Pancreas (tissue), 10 donors: ENCODE data around the gene NUMB. TPM values are rescaled to one million over a fixed set of nuclear protein-coding genes. Genes with fewer than 3 reads are reported as not detected.

Experiments used
- ATAC-seq, 4 donors: fragments of 200-7000 bp; cut with Tn5 transposase; one replicate each; pipeline versions ENCODE4 v1.8.0 to v1.9.1; 2020; ENCODE audit warnings: mild to moderate bottlenecking in 4 of 4, moderate library complexity in 4 of 4
- DNase-seq, 6 donors: peaks; one replicate each; pipeline ENCODE4 v3.0.0-alpha.2; 2020
- FAIRE-seq: peaks from 2 replicates; lab custom pipeline; 2012; peaks lifted over from hg19 to GRCh38; lab: Jason Lieb, UNC
- H3K27ac ChIP-seq, 4 donors: fragments of 200-600 bp; sonication (generic); 1 replicate in 3 of 4; 2 replicates in 1 of 4; pipeline versions ENCODE4 v1.5.0 to v1.8.0; 2020
- H3K27me3 ChIP-seq, 4 donors: fragments of 200-600 bp; one replicate each; pipeline ENCODE4 v1.8.0; 2021
- H3K36me3 ChIP-seq, 3 donors: fragments of 200-600 bp; sonication (generic) in 1 of 3; one replicate each; pipeline versions ENCODE4 v1.5.0 to v1.8.0; 2020 to 2021
- H3K4me1 ChIP-seq, 3 donors: fragments of 200-600 bp; one replicate each; pipeline ENCODE4 v1.8.0; 2021
- H3K4me3 ChIP-seq, 4 donors: fragments of 200-600 bp; sonication (generic) in 2 of 4; one replicate each; pipeline versions ENCODE4 v1.5.0 to v1.8.0; 2020 to 2021
- H3K9me3 ChIP-seq, 4 donors: fragments of 200-600 bp; one replicate each; pipeline ENCODE4 v1.8.0; 2021
- CTCF ChIP-seq, 4 donors: fragments of 200-600 bp; sonication (generic) in 3 of 4; IDR thresholded peaks; one replicate each; pipeline versions ENCODE4 v1.5.0 to v1.8.0; 2021; ENCODE audit warnings: antibody characterized with exemption in 4 of 4
- WGBS, 2 donors: extraction: QIAGEN DNeasy Blood & Tissue Kit; methylation state at CpG; one replicate each; pipeline ENCODE4 v1.1.7; 2013; 5-methylcytosine and 5-hydroxymethylcytosine counted together
- intact Hi-C, 3 donors: fragments of 100-400 bp; cut with DNase I; formaldehyde crosslinking; loops; one replicate each; pipeline versions ENCODE4 v1.11.1 to v1.14.2; 2022
- polyA plus RNA-seq, 2 donors: library from polyadenylated mRNA; stranded (reverse); fragments of 200-250 nt; gene quantifications; one replicate each; pipeline ENCODE4 v1.2.3, GENCODE V29; 2013
- total RNA-seq, 6 donors: library from RNA; stranded (reverse); fragmentation: NEBNext Ultra II Directional in 4 of 6; extraction: Animal tissue kit (Norgen Biotek cat#: 25700) in 4 of 6; gene quantifications; one replicate each; pipeline versions ENCODE4 v1.2.1 to v1.2.4, GENCODE V29; 2021 to 2023
- donor health status: healthy with polysubstance abuse.
- donor health status: DM: no; HTN: no; CAD: no; lungs with moderate emphysema.
- donor health status: DM: no; HTN: no; CAD: no.
- donor health status: control.
- donor health status: control.
- donor health status: Bipolar disorder and iron deficiency.
- donor health status: DM: yes; HTN: yes; CAD: no.
- donor health status: DM: no; HTN: no; CAD: no.
- donor health status: DM: no; HTN: no; CAD: no.
- donor health status: DM: yes; HTN: yes; CAD: no.

The NUMB gene
- total and polyA plus RNA-seq, 8 donors = 23.9 to 53.8 (median 32.5) TPM

- intact Hi-C loops = no loop called here
- no peak for DNase-seq
- Histone ChIP-seq H3K4me1 (peaks cover 0 to 10% (median 7%) of the 10 kb centered on the region in 3 donors), H3K36me3 (no peaks in the 10 kb centered on the region), H3K9me3 (no peaks in the 10 kb centered on the region), H3K27me3 (peaks cover 0 to 11% (median 0%) of the 10 kb centered on the region in 4 donors), H3K27ac (peak overlapping the region in 1 of 4 donors; percentile 46), H3K4me3 (peak overlapping the region in 3 of 4 donors; percentile 29 to 60 (median 39))
- ATAC-seq = peak; percentile 23 to 52 (median 40)
- 42 to 44% methylated on average over 10 of the region's 10 CpGs for WGBS, 2 donors
- FAIRE-seq = no peak
- TF ChIP-seq CTCF (IDR thresholded peaks at IDR 0.05) = no peak
Measured at GRCh38 chr14:73238424-73238852, 219.9 kb downstream of the NUMB start.

- Histone ChIP-seq H3K27ac (peak overlapping the region in 1 of 4 donors; percentile 46), H3K36me3 (no peaks in the 10 kb centered on the region), H3K9me3 (no peaks in the 10 kb centered on the region), H3K27me3 (peaks cover 0 to 11% (median 0%) of the 10 kb centered on the region in 4 donors), H3K4me3 (peak overlapping the region; percentile 29 to 60 (median 34)), H3K4me1 (peaks cover 0 to 10% (median 7%) of the 10 kb centered on the region in 3 donors)
- intact Hi-C loops = no loop called here
- peak; percentile 17 to 59 (median 42) for ATAC-seq
- no peak for TF ChIP-seq CTCF (IDR thresholded peaks at IDR 0.05)
- 3 to 4% methylated on average over 64 to 73 of the region's 73 CpGs for WGBS, 2 donors
- FAIRE-seq = no peak
- no peak for DNase-seq
Measured at GRCh38 chr14:73237786-73238423, 220.4 kb downstream of the NUMB start.

- Histone ChIP-seq H3K4me1 (peaks cover 0 to 10% (median 7%) of the 10 kb centered on the region in 3 donors), H3K9me3 (no peaks in the 10 kb centered on the region), H3K27ac (peak within 1 kb of the TSS in 1 of 4 donors; percentile 46), H3K4me3 (peak within 1 kb of the TSS; percentile 29 to 60 (median 34)), H3K27me3 (peaks cover 0 to 11% (median 0%) of the 10 kb centered on the region in 4 donors), H3K36me3 (no peaks in the 10 kb centered on the region)
- DNase-seq = peak in 2 of 6 donors; percentile 47 to 58
- ATAC-seq = peak; percentile 22 to 55 (median 42)
- no peak for TF ChIP-seq CTCF (IDR thresholded peaks at IDR 0.05)
- intact Hi-C loops = no loop called here
- FAIRE-seq = no peak
- WGBS, 2 donors = 13 to 18% methylated on average over 23 to 48 of the region's 48 CpGs
Measured at GRCh38 chr14:73237219-73237785, 221.0 kb downstream of the NUMB start, which contains the start of gene PAPLN. PAPLN (plus strand) TSS chr14:73237506; CDS start chr14:73239779, 2,273 bp downstream.

GRCh38 chr14:73236752-73237218 lies 221.6 kb downstream of the NUMB start:
- no peak for DNase-seq
- intact Hi-C loops = no loop called here
- ATAC-seq = no peak
- no peak for TF ChIP-seq CTCF (IDR thresholded peaks at IDR 0.05)
- no peaks in the 10 kb centered on the region for H3K36me3 ChIP-seq
- no peak overlapping the region for H3K4me3 ChIP-seq
- H3K27me3 ChIP-seq = peaks cover 0 to 11% (median 0%) of the 10 kb centered on the region in 4 donors
- no peak for FAIRE-seq
- WGBS, 2 donors = 80 to 88% methylated on average over 7 of the region's 7 CpGs
- peaks cover 0 to 10% (median 7%) of the 10 kb centered on the region in 3 donors for H3K4me1 ChIP-seq
- no peak overlapping the region for H3K27ac ChIP-seq
- no peaks in the 10 kb centered on the region for H3K9me3 ChIP-seq
